Measurements from ENCODE around the gene HOXB2.

The HOXB2 gene

GRCh38 chr17:48522031-48522653, 22.8 kb downstream of the HOXB2 start:
- peak overlapping the region in 4 of 11 experiments; percentile 24 to 44 (median 31); a peak in 5 of 22 replicates for H3K4me2 ChIP-seq
- no peak overlapping the region for H3K9ac ChIP-seq
- no peaks in the 10 kb centered on the region for H4K20me1 ChIP-seq
- no peaks in the 10 kb centered on the region for H3K9me3 ChIP-seq (replicated peaks in 1 of 11)
- no peak overlapping the region for H3K4me3 ChIP-seq
- no peak for TF ChIP-seq Cebpa-rat (IDR thresholded peaks at IDR 0.05)
- no peaks in the 10 kb centered on the region for H3K36me3 ChIP-seq
- H3K27me3 ChIP-seq: peaks cover 15 to 53% (median 26%) of the 10 kb centered on the region in 11 experiments
- H3K27ac ChIP-seq: no peak overlapping the region
- H3K4me1 ChIP-seq: peaks cover 0 to 5% (median 0%) of the 10 kb centered on the region in 10 experiments; a peak in 4 of 20 replicates

DNA sequence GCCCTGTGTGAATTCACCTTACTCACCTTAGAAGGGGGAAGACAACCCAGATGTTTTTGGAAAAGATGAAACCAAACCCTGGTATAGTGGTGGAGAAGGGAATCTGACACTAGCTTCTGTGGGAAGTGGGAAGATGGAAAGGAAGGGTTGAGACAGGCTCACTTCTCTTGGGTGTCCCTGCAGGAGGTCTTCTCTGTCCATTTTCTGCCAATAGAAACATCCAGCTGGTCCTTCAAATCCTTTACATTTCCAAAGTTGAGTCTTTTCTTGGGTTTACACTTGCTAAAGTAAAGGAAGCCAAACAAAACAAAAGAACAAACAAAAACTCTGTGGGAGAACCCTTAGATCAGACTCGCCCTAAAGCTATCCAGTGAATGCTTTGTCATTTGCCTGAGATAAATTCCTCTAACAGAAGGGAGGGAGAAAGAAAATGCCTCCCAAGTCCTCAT, 24.3 kb downstream of the HOXB2 start:
- TF ChIP-seq Cebpa-rat (IDR thresholded peaks at IDR 0.05): no peak
- Histone ChIP-seq H3K9me3 (replicated peaks in 1 of 11) (no peaks in the 10 kb centered on the region), H3K9ac (no peak overlapping the region), H3K27ac (no peak overlapping the region), H3K4me2 (no peak overlapping the region), H3K4me3 (no peak overlapping the region), H4K20me1 (no peaks in the 10 kb centered on the region), H3K27me3 (peaks cover 3 to 45% (median 15%) of the 10 kb centered on the region in 11 experiments; a peak in 19 of 22 replicates), H3K36me3 (no peaks in the 10 kb centered on the region), H3K4me1 (peaks cover 0 to 5% (median 0%) of the 10 kb centered on the region in 10 experiments; a peak in 4 of 20 replicates)

- H3K9me3 ChIP-seq (replicated peaks in 1 of 11): no peaks in the 10 kb centered on the region
- peaks cover 0 to 32% (median 11%) of the 10 kb centered on the region in 11 experiments; a peak in 10 of 22 replicates for H3K27me3 ChIP-seq
- TF ChIP-seq Cebpa-rat (IDR thresholded peaks at IDR 0.05): no peak
- no peak overlapping the region for H3K9ac ChIP-seq
- no peaks in the 10 kb centered on the region for H3K36me3 ChIP-seq
- H3K4me3 ChIP-seq: no peak overlapping the region
- no peaks in the 10 kb centered on the region for H4K20me1 ChIP-seq
- peaks cover 0 to 5% (median 0%) of the 10 kb centered on the region in 10 experiments; a peak in 4 of 20 replicates for H3K4me1 ChIP-seq
- no peak overlapping the region for H3K27ac ChIP-seq
- H3K4me2 ChIP-seq: no peak overlapping the region
Measured at GRCh38 chr17:48519427-48519826, 25.5 kb downstream of the HOXB2 start.

- H3K4me2 ChIP-seq: 0 out of 22 replicates have a peak overlapping the region, but pooled peaks of 1 of the 11 experiments have one; percentile 3
- no peaks in the 10 kb centered on the region for H3K36me3 ChIP-seq
- H4K20me1 ChIP-seq: no peaks in the 10 kb centered on the region
- H3K9ac ChIP-seq: no peak overlapping the region
- no peaks in the 10 kb centered on the region for H3K9me3 ChIP-seq (replicated peaks in 1 of 11)
- H3K4me1 ChIP-seq: peaks cover 0 to 12% (median 7%) of the 10 kb centered on the region in 10 experiments; a peak in 6 of 20 replicates
- TF ChIP-seq Cebpa-rat (IDR thresholded peaks at IDR 0.05): no peak
- no peak overlapping the region for H3K4me3 ChIP-seq
- peaks cover 0 to 16% (median 4%) of the 10 kb centered on the region in 11 experiments; a peak in 10 of 22 replicates for H3K27me3 ChIP-seq
- no peak overlapping the region for H3K27ac ChIP-seq
Measured at GRCh38 chr17:48517478-48517877, 27.4 kb downstream of the HOXB2 start.

DNA sequence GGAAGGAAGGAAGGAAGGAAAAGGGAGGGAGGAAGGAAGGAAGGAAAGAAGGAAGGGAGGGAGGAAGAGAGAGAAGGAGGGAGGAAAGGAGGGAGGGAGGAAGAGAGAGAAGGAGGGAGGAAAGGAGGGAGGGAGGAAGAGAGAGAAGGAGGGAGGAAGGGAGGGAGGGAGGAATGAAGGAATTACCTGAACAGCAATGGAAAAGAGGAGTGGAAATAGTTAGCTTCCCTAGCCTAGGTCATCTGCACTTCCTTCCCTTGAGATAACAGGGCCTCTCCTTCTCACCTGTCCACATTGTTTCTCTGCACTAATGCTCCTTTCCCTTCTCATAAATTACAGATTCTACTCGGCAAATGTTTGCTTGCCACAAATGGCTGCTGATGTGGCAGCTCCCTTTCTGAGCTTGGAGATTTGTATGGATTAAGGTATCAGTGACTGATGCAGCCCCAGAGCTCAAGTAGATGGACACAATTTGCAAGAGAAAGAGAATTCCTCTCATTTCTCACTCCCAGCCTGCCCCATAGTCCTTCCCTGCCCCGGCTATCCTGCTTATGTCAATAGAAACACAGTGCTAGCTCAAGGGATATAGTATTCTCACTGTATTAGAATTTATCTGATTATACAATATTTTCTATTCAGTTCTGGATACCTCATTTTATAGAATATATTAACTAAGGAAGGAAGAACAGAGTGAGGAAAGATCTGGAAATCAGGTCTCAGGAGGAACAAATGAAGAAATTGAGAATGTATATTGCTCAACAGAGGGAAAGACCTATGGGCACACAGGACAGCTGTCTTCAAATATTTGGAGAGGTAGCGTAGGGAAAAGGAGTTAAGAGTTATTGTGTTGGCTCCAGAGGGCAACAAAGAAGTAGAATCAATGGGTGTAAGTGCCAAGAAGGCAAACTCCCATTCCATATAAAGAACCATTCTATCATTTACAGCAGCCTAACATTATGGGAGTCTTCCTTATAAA, 28.7 kb downstream of the HOXB2 start:
- Histone ChIP-seq H3K27me3 (peaks cover 0 to 15% (median 4%) of the 10 kb centered on the region in 11 experiments; a peak in 10 of 22 replicates), H3K4me3 (no peak overlapping the region), H3K9ac (no peak overlapping the region), H4K20me1 (no peaks in the 10 kb centered on the region), H3K4me2 (no peak overlapping the region), H3K27ac (no peak overlapping the region), H3K4me1 (peaks cover 0 to 9% (median 5%) of the 10 kb centered on the region in 10 experiments; a peak in 4 of 20 replicates), H3K36me3 (no peaks in the 10 kb centered on the region), H3K9me3 (replicated peaks in 1 of 11) (no peaks in the 10 kb centered on the region)
- no peak for TF ChIP-seq Cebpa-rat (IDR thresholded peaks at IDR 0.05)

DNA sequence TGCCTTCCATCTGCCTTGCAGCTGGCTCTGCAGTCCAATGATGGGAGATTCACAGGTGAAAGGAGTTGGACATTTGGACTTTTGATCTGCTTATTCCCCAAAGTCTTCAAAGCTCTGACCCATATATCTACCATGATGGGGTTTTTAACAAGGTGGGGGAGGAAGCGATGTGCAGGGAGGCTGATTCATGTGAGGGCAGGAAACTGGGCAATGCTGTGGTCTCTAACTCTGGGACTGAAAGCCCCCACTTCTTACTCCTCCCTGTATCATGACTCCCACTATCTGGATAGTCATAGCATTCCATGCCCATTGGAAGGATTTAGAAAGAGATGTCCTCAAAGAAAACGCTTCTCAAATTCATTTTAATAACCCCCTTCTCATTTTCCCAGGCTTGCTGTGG, 30.4 kb downstream of the HOXB2 start:
- Histone ChIP-seq H3K9me3 (replicated peaks in 1 of 11) (no peaks in the 10 kb centered on the region), H3K27me3 (peaks cover 0 to 15% (median 4%) of the 10 kb centered on the region in 11 experiments; a peak in 10 of 22 replicates), H3K4me1 (peaks cover 0 to 9% (median 5%) of the 10 kb centered on the region in 10 experiments; a peak in 4 of 20 replicates), H3K36me3 (no peaks in the 10 kb centered on the region), H3K9ac (no peak overlapping the region), H3K4me2 (no peak overlapping the region), H3K27ac (no peak overlapping the region), H3K4me3 (no peak overlapping the region), H4K20me1 (no peaks in the 10 kb centered on the region)
- no peak for TF ChIP-seq Cebpa-rat (IDR thresholded peaks at IDR 0.05)

- Histone ChIP-seq H3K27ac (no peak overlapping the region), H3K36me3 (no peaks in the 10 kb centered on the region), H4K20me1 (no peaks in the 10 kb centered on the region), H3K9ac (no peak overlapping the region), H3K4me1 (peaks cover 0 to 9% (median 5%) of the 10 kb centered on the region in 10 experiments; a peak in 4 of 20 replicates), H3K27me3 (peaks cover 0 to 15% (median 4%) of the 10 kb centered on the region in 11 experiments; a peak in 10 of 22 replicates), H3K4me3 (no peak overlapping the region), H3K9me3 (replicated peaks in 1 of 11) (no peaks in the 10 kb centered on the region), H3K4me2 (peak overlapping the region in 5 of 11 experiments; percentile 10 to 43 (median 28); a peak in 7 of 22 replicates)
- no peak for TF ChIP-seq Cebpa-rat (IDR thresholded peaks at IDR 0.05)
Measured at GRCh38 chr17:48513666-48514455, 31.0 kb downstream of the HOXB2 start.

GRCh38 chr17:48513097-48513496, 31.8 kb downstream of the HOXB2 start:
- Histone ChIP-seq H3K27ac (no peak overlapping the region), H3K36me3 (no peaks in the 10 kb centered on the region), H4K20me1 (no peaks in the 10 kb centered on the region), H3K9ac (no peak overlapping the region), H3K4me3 (no peak overlapping the region), H3K4me1 (peaks cover 0 to 9% (median 5%) of the 10 kb centered on the region in 10 experiments; a peak in 4 of 20 replicates), H3K9me3 (replicated peaks in 1 of 11) (no peaks in the 10 kb centered on the region), H3K27me3 (peaks cover 0 to 13% (median 4%) of the 10 kb centered on the region in 11 experiments; a peak in 10 of 22 replicates), H3K4me2 (peak overlapping the region in 7 of 11 experiments; percentile 10 to 43 (median 28); a peak in 11 of 22 replicates)
- TF ChIP-seq Cebpa-rat (IDR thresholded peaks at IDR 0.05): no peak

Data from BLaER1 treated with 17β-estradiol and CSF1 and Interleukin-3, amounts not matched to agents 10 nM and 100 nM (cell line).